Fibroblast of pulmonary artery (primary cell): ENCODE data around the gene ELMO1.

Experiments
- DNase-seq: peaks from one replicate; pipeline ENCODE4 v3.0.0-alpha.2; 2010; ENCODE audit warnings: low read depth
- H3K4me3 ChIP-seq: replicated peaks from 2 replicates; pipeline ENCODE4 v1.5.1; 2011; ENCODE audit warnings: low read depth, mild to moderate bottlenecking, control low read depth, low read length, moderate library complexity
- CTCF ChIP-seq: IDR thresholded peaks from 2 replicates; pipeline ENCODE4 v1.5.1; 2011; ENCODE audit warnings: mild to moderate bottlenecking, control low read depth, low read length, inconsistent platforms; ENCODE audit errors: missing control alignments

Gene ELMO1

DNA sequence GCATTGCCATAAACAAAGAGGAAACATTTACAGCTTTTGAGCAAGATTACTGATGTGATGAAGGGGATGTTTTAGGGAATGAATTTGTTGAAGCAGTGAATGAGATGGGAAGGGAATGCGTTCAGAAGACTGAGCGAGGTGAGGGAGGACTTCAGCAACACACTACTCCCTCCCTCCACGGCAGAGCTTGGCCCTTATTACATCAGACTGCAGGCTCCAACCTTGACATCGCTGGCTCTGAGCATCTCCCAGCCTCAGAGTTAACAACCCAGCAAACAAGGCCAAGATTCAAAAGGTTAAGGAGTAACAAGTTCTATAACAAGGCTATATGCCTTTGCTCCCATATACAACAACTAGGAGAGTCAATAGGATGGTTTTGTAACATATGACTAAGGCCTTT is 164.4 kb downstream of the ELMO1 start:
- DNase-seq = no peak
- no peak for TF ChIP-seq CTCF
- H3K4me3 ChIP-seq = no peak overlapping the region

- H3K4me3 ChIP-seq = no peak overlapping the region
- no peak for DNase-seq
These were observed 164.9 kb downstream of the ELMO1 start for GRCh38 chr7:37283716-37284115.

GRCh38 chr7:37282927-37283326 is 165.7 kb downstream of the ELMO1 start:
- DNase-seq = no peak
- TF ChIP-seq CTCF = no peak
- no peak overlapping the region for H3K4me3 ChIP-seq

More at GRCh38 chr7:37283716-37284115, 164.9 kb downstream of the ELMO1 start:
- no peak for TF ChIP-seq CTCF

- H3K4me3 ChIP-seq = no peak overlapping the region
- no peak for DNase-seq
- TF ChIP-seq CTCF = no peak
These were observed 166.6 kb downstream of the ELMO1 start for GRCh38 chr7:37282093-37282444.

GRCh38 chr7:37281368-37282092 is 167.1 kb downstream of the ELMO1 start:
- DNase-seq = no peak
- no peak overlapping the region for H3K4me3 ChIP-seq
- no peak for TF ChIP-seq CTCF

DNA sequence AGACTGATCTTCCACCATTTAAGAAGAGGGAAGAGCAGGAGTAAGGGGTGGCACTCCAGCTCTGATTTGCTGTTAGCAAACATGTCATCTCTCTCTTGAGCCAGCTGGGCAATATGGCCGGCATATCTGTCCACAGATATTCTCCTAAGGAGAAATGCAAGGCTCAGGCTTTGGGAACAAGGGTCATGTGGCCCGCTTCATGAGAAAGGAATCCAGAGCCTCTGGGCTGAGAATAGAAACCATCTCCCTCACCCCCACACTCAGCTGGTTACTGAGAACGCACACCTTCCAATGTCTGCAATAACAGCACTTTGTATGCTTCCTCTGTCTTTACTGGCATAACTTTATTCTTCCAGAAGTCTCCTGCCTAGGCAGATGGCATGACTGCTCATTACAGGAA is 171.2 kb downstream of the ELMO1 start:
- TF ChIP-seq CTCF = no peak
- no peak overlapping the region for H3K4me3 ChIP-seq
- no peak for DNase-seq

GRCh38 chr7:37275078-37275710 is 173.5 kb downstream of the ELMO1 start:
- no peak for DNase-seq
- TF ChIP-seq CTCF = no peak
- no peak overlapping the region for H3K4me3 ChIP-seq
